Neural progenitor cell (in vitro differentiated cells): ENCODE data around the gene BLTP3B. TPM values are rescaled to one million over a fixed set of nuclear protein-coding genes. Genes with fewer than 3 reads are reported as not detected.

ENCODE experiments used
- DNase-seq: peaks from one replicate; pipeline ENCODE4 v3.0.0-alpha.2; 2016; ENCODE audit warnings: low spot score
- H2AFZ ChIP-seq: fragments of 200-600 bp; sonication (generic); replicated peaks from 2 replicates; pipeline ENCODE4 v1.6.1; 2016; ENCODE audit warnings: antibody characterized with exemption
- H3F3A ChIP-seq: fragments of 200-600 bp; sonication (generic); 2 replicates; pipeline ENCODE4 v1.6.1; 2016; ENCODE audit warnings: antibody characterized with exemption, low read depth
- H3K27ac ChIP-seq: fragments of 200-600 bp; sonication (generic); 2 replicates; pipeline ENCODE4 v1.5.1; 2016; ENCODE audit warnings: mild to moderate bottlenecking
- H3K27me3 ChIP-seq: fragments of 200-600 bp; sonication (generic); 2 replicates; pipeline ENCODE4 v1.6.1; 2016; ENCODE audit warnings: mild to moderate bottlenecking, moderate library complexity
- H3K36me3 ChIP-seq: fragments of 200-600 bp; sonication (generic); 2 replicates; pipeline ENCODE4 v1.5.1; 2016
- H3K4me1 ChIP-seq: fragments of 200-600 bp; sonication (generic); 2 replicates; pipeline ENCODE4 v1.6.1; 2016; ENCODE audit warnings: mixed run types
- H3K4me2 ChIP-seq: fragments of 200-600 bp; sonication (generic); 2 replicates; pipeline ENCODE4 v1.6.1; 2016
- H3K4me3 ChIP-seq: fragments of 200-600 bp; sonication (generic); 2 replicates; pipeline ENCODE4 v1.5.1; 2016
- H3K79me2 ChIP-seq: fragments of 200-600 bp; sonication (generic); 2 replicates; pipeline ENCODE4 v1.6.1; 2016; ENCODE audit warnings: low read depth
- H3K9ac ChIP-seq: fragments of 200-600 bp; sonication (generic); 2 replicates; pipeline ENCODE4 v1.6.1; 2016
- H3K9me3 ChIP-seq: fragments of 200-600 bp; sonication (generic); 2 replicates; pipeline ENCODE4 v1.5.1; 2016; ENCODE audit warnings: low read depth
- H4K20me1 ChIP-seq: fragments of 200-600 bp; sonication (generic); 2 replicates; pipeline ENCODE4 v1.6.1; 2016; ENCODE audit warnings: low read depth
- H3K27ac Mint-ChIP-seq: 3 replicates; pipeline ENCODE4 v1.8.0; 2021; ENCODE audit warnings: mixed read lengths
- H3K27me3 Mint-ChIP-seq: 2 replicates; pipeline ENCODE4 v1.8.0; 2022; ENCODE audit warnings: low read depth, mild to moderate bottlenecking, inconsistent platforms, moderate library complexity, mixed read lengths; ENCODE audit not compliant: insufficient read depth
- H3K36me3 Mint-ChIP-seq: 3 replicates; pipeline ENCODE4 v1.8.0; 2021; ENCODE audit warnings: mixed read lengths
- H3K4me1 Mint-ChIP-seq: 3 replicates; pipeline ENCODE4 v1.8.0; 2021; ENCODE audit warnings: mixed read lengths
- H3K4me3 Mint-ChIP-seq: 3 replicates; pipeline ENCODE4 v1.8.0; 2021; ENCODE audit warnings: mild to moderate bottlenecking, moderate library complexity, mixed read lengths
- H3K9me3 Mint-ChIP-seq: 3 replicates; pipeline ENCODE4 v1.8.0; 2020; ENCODE audit warnings: mixed read lengths
- EZH2 ChIP-seq: fragments of 200-600 bp; sonication (generic); IDR thresholded peaks from 2 replicates; pipeline ENCODE4 v1.6.1; 2017; ENCODE audit warnings: antibody characterized with exemption, mild to moderate bottlenecking, moderate library complexity
- EZH2phosphoT487 ChIP-seq: fragments of 200-600 bp; sonication (generic); IDR thresholded peaks from 2 replicates; pipeline ENCODE4 v1.6.1; 2017; ENCODE audit warnings: antibody characterized with exemption
- microRNA counts: library from miRNA; unstranded; fragments of <30 nt; microRNA quantifications from one replicate; lab custom pipeline; 2016
- microRNA-seq: library from miRNA; unstranded; fragments of <30 nt; microRNA quantifications from one replicate; pipeline ENCODE4, GENCODE V29; 2016
- small RNA-seq: library from RNA; depleted of rRNA; stranded (forward); fragments of <200 nt; gene quantifications from one replicate; pipeline ENCODE3, GENCODE V24; 2015
- total RNA-seq: library from RNA; depleted of rRNA; stranded (reverse); fragments of >200 nt; gene quantifications from 2 replicates; pipeline ENCODE4 v1.2.3, GENCODE V29; 2015; ENCODE audit warnings: low replicate concordance
- TF ChIP-seq, protein P1 (sequence below): fragments of 200-600 bp; sonication (generic); IDR thresholded peaks from 2 replicates; pipeline ENCODE4 v1.5.1; 2017; ENCODE audit warnings: antibody characterized with exemption, mild to moderate bottlenecking

Gene BLTP3B
- total RNA-seq, 1 donor from 2014 or later: 16.7 TPM

DNA sequence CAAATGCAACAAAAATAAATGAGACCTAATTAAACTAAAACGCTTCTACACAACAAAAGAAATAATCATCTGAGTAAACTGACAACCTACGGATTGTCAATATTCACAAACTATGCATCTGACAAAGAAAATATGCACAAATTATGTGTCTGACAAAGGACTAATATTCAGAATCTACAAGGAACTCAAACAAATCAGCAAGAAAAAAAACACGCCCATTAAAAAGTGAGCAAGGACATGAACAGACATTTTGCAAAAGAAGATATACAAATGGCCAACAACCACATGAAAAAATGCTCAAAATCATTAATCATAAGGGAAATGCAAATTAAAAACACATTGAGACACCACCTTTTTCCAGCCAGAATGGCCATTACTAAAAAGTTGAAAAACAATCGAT, 37.0 kb downstream of the BLTP3B start:
- Histone ChIP-seq H3K27ac (no peak overlapping the region), H4K20me1 (no peaks in the 10 kb centered on the region), H3K79me2 (peaks cover 15% of the 10 kb centered on the region), H3F3A (no peaks in the 10 kb centered on the region), H3K4me1 (no peaks in the 10 kb centered on the region), H2AFZ (no peak overlapping the region), H3K4me3 (no peak overlapping the region), H3K27me3 (no peaks in the 10 kb centered on the region), H3K9ac (no peak overlapping the region), H3K4me2 (no peak overlapping the region), H3K9me3 (no peaks in the 10 kb centered on the region), H3K36me3 (no peaks in the 10 kb centered on the region)
- Mint-ChIP-seq H3K36me3 (peaks cover 30% of the 10 kb centered on the region), H3K4me1 (no peaks in the 10 kb centered on the region), H3K27me3 (no peaks in the 10 kb centered on the region), H3K27ac (no peak overlapping the region), H3K4me3 (no peak overlapping the region), H3K9me3 (peaks cover 7% of the 10 kb centered on the region)
- no peak for DNase-seq
- TF ChIP-seq, protein P1, sequence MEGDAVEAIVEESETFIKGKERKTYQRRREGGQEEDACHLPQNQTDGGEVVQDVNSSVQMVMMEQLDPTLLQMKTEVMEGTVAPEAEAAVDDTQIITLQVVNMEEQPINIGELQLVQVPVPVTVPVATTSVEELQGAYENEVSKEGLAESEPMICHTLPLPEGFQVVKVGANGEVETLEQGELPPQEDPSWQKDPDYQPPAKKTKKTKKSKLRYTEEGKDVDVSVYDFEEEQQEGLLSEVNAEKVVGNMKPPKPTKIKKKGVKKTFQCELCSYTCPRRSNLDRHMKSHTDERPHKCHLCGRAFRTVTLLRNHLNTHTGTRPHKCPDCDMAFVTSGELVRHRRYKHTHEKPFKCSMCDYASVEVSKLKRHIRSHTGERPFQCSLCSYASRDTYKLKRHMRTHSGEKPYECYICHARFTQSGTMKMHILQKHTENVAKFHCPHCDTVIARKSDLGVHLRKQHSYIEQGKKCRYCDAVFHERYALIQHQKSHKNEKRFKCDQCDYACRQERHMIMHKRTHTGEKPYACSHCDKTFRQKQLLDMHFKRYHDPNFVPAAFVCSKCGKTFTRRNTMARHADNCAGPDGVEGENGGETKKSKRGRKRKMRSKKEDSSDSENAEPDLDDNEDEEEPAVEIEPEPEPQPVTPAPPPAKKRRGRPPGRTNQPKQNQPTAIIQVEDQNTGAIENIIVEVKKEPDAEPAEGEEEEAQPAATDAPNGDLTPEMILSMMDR: no peak
- TF ChIP-seq EZH2: no peak

DNA sequence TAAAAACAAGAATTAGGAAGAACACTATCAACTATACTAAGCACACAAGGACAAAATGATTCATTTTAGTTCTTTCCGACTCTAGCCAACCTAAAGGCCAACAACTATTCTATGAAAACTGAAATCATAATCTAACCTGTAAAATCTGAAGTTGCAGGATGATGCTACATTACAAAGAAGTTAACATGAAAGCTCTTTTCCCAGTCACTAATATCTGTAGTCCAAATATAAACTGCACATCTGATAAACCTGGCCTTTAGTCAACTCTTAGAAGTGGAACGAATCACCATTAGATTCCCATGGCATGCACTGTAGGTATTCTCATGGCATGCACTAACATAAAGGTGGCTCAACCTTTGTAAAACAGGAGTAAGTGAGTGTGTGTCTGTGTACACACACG, 41.7 kb downstream of the BLTP3B start:
- H3K27ac Mint-ChIP-seq: no peak overlapping the region
- H3K4me1 Mint-ChIP-seq: no peaks in the 10 kb centered on the region
- Histone ChIP-seq H3K27me3 (no peaks in the 10 kb centered on the region), H3K9ac (no peak overlapping the region), H3K79me2 (peaks cover 6% of the 10 kb centered on the region), H3K4me3 (no peak overlapping the region), H2AFZ (no peak overlapping the region), H3K27ac (no peak overlapping the region), H4K20me1 (no peaks in the 10 kb centered on the region), H3K4me1 (no peaks in the 10 kb centered on the region), H3F3A (no peaks in the 10 kb centered on the region), H3K36me3 (peaks cover 7% of the 10 kb centered on the region), H3K4me2 (no peak overlapping the region), H3K9me3 (no peaks in the 10 kb centered on the region)
- TF ChIP-seq, protein P1: no peak
- TF ChIP-seq EZH2phosphoT487 (no peak), EZH2 (no peak)
- H3K4me3 Mint-ChIP-seq: no peak overlapping the region
- H3K9me3 Mint-ChIP-seq: no peaks in the 10 kb centered on the region
- H3K36me3 Mint-ChIP-seq: peaks cover 21% of the 10 kb centered on the region
- H3K27me3 Mint-ChIP-seq: no peaks in the 10 kb centered on the region
- DNase-seq: no peak

MicroRNAs encoded within 50 kb of the gene (microRNA counts, 767-probe panel; counts per million panel counts)
- 460 counts per million, percentile 90 among the panel's probes with 10 or more counts for microRNA hsa-miR-1827 (lab: Ali Mortazavi, UCI)

Small RNA genes within 50 kb of the gene (microRNA-seq; reads per million reads assigned to microRNA genes)
- not detected for gene MIR1827

Small RNA genes within 50 kb of the gene (small RNA-seq; reads per million reads assigned to genes)
- not detected for gene MIR1827
- not detected for gene RN7SL176P

Other genes with a start within 250 kb of the BLTP3B start
- 4.5 and 7.9 TPM in 2 replicates for gene ANKS1B, start 157.9 kb downstream of the BLTP3B start, total RNA-seq
- gene ACTR6, start 57.9 kb upstream of the BLTP3B start, total RNA-seq: 61.9 and 87.8 TPM in 2 replicates
- gene DEPDC4, start 124.2 kb upstream of the BLTP3B start, total RNA-seq: 4.2 and 8.3 TPM in 2 replicates
- gene SCYL2, start 124.3 kb upstream of the BLTP3B start, total RNA-seq: 62.0 and 151 TPM in 2 replicates
- gene SLC17A8, start 214.2 kb upstream of the BLTP3B start, total RNA-seq: not detected in 2 replicates